Measurements from ENCODE around the gene WSB1. TPM values are rescaled to one million over a fixed set of nuclear protein-coding genes. Genes with fewer than 3 reads are reported as not detected.

Gene WSB1
- total and polyA plus RNA-seq, 2 experiments from 2014 or later, result 101 to 108 TPM

- no peaks in the 10 kb centered on the region for H3K36me3 ChIP-seq (ENCODE audit: insufficient read depth)
- DNase-seq (ENCODE audit: low spot score) (no peak), ATAC-seq (no peak)
- Mint-ChIP-seq H3K4me3 (no peak overlapping the region), H3K27me3 (ENCODE audit: insufficient read depth, low read depth, poor library complexity) (peaks cover 6% of the 10 kb centered on the region), H3K9me3 (no peaks in the 10 kb centered on the region), H3K27ac (no peak overlapping the region), H3K4me1 (peaks cover 22% of the 10 kb centered on the region), H3K36me3 (ENCODE audit: low read depth) (peaks cover 11% of the 10 kb centered on the region; the same call in 2 of the 3 replicates)
- no peak overlapping the region for H3K4me3 ChIP-seq
- no peaks in the 10 kb centered on the region for H3K9me2 ChIP-seq (ENCODE audit: insufficient read depth)
- H4K20me1 ChIP-seq (replicated peaks; ENCODE audit: insufficient read depth), result peaks cover 43% of the 10 kb centered on the region
- no peaks in the 10 kb centered on the region for H3K27me3 ChIP-seq (ENCODE audit: insufficient read depth)
- peaks cover 10% of the 10 kb centered on the region; the same call in 1 of the 2 replicates for H3K4me1 ChIP-seq (ENCODE audit: insufficient read depth)
- H3K27ac ChIP-seq (ENCODE audit: low read depth), result no peak overlapping the region
- H3K4me2 ChIP-seq, result no peak overlapping the region
- H2AFZ ChIP-seq, result no peak overlapping the region
- TF ChIP-seq REST (IDR thresholded peaks at IDR 0.05; ENCODE audit: unreplicated experiment) (no peak), JUNB (IDR thresholded peaks at IDR 0.05; ENCODE audit: unreplicated experiment) (no peak), ZNF114 (CRISPR knock-in tag; IDR thresholded peaks at IDR 0.05) (no peak), EZH2phosphoT487 (IDR thresholded peaks at IDR 0.05; ENCODE audit: unreplicated experiment) (no peak), CTCF (conservative IDR thresholded peaks at IDR 0.05; ENCODE audit: low read depth in 2 of 2) (no peak), ZNF331 (CRISPR knock-in tag; IDR thresholded peaks at IDR 0.05; ENCODE audit: low read depth) (no peak), CREB1 (CRISPR knock-in tag; IDR thresholded peaks at IDR 0.05; ENCODE audit: low read depth) (no peak)
- H3K79me2 ChIP-seq (replicated peaks; ENCODE audit: insufficient read depth), result peaks cover 99% of the 10 kb centered on the region
- H3F3A ChIP-seq (replicated peaks; ENCODE audit: low read depth), result no peaks in the 10 kb centered on the region
Observed at GRCh38 chr17:27299384-27300049, 5.6 kb downstream of the WSB1 start.

- no peaks in the 10 kb centered on the region for H3K27me3 Mint-ChIP-seq (ENCODE audit: insufficient read depth, low read depth, poor library complexity)
- Histone ChIP-seq H3K36me3 (ENCODE audit: insufficient read depth) (peaks cover 22% of the 10 kb centered on the region; the same call in 1 of the 2 replicates), H3K4me2 (no peak overlapping the region), H2AFZ (no peak overlapping the region), H3K4me3 (no peak overlapping the region), H3K4me1 (ENCODE audit: insufficient read depth) (no peaks in the 10 kb centered on the region), H3K79me2 (replicated peaks; ENCODE audit: insufficient read depth) (peaks cover 74% of the 10 kb centered on the region), H4K20me1 (replicated peaks; ENCODE audit: insufficient read depth) (peaks cover 32% of the 10 kb centered on the region), H3F3A (replicated peaks; ENCODE audit: low read depth) (no peaks in the 10 kb centered on the region), H3K27ac (ENCODE audit: low read depth) (no peak overlapping the region), H3K27me3 (ENCODE audit: insufficient read depth) (no peaks in the 10 kb centered on the region), H3K9me2 (ENCODE audit: insufficient read depth) (no peaks in the 10 kb centered on the region)
- no peak overlapping the region for H3K4me3 Mint-ChIP-seq
- no peak overlapping the region for H3K27ac Mint-ChIP-seq
- peaks cover 5% of the 10 kb centered on the region; the same call in 1 of the 3 replicates for H3K4me1 Mint-ChIP-seq
- peaks cover 27% of the 10 kb centered on the region; the same call in 2 of the 3 replicates for H3K36me3 Mint-ChIP-seq (ENCODE audit: low read depth)
- DNase-seq (ENCODE audit: low spot score), result no peak
- no peaks in the 10 kb centered on the region for H3K9me3 Mint-ChIP-seq
- no peak for ATAC-seq
- TF ChIP-seq STAT1 (IDR thresholded peaks at IDR 0.05; ENCODE audit: unreplicated experiment) (no peak), ZNF331 (CRISPR knock-in tag; IDR thresholded peaks at IDR 0.05; ENCODE audit: low read depth) (no peak), EZH2 (IDR thresholded peaks at IDR 0.05; ENCODE audit: low read depth, unreplicated experiment) (no peak), NANOG (IDR thresholded peaks at IDR 0.05; ENCODE audit: borderline replicate concordance) (no peak), REST (IDR thresholded peaks at IDR 0.05; ENCODE audit: unreplicated experiment) (no peak), CTCF (conservative IDR thresholded peaks at IDR 0.05; ENCODE audit: low read depth in 2 of 2) (no peak), CREB1 (CRISPR knock-in tag; IDR thresholded peaks at IDR 0.05; ENCODE audit: low read depth) (no peak), JUNB (IDR thresholded peaks at IDR 0.05; ENCODE audit: unreplicated experiment) (no peak), POLR2AphosphoS5 (IDR thresholded peaks at IDR 0.05; ENCODE audit: low read depth) (no peak), EZH2phosphoT487 (IDR thresholded peaks at IDR 0.05; ENCODE audit: unreplicated experiment) (no peak)
Observed at GRCh38 chr17:27303734-27304133, 9.8 kb downstream of the WSB1 start.

Data from GM23338 (cell line).